ENCODE results near the gene DNAJC5.

- TF ChIP-seq EZH2 (IDR thresholded peaks at IDR 0.05; ENCODE audit: insufficient read depth, poor library complexity, severe bottlenecking) (no peak), EZH2phosphoT487 (IDR thresholded peaks at IDR 0.05; ENCODE audit: insufficient read depth, low read depth) (no peak)
Observed at GRCh38 chr20:63964412-63964811, 69.5 kb downstream of the DNAJC5 start.

Data from GM23248 (cell line).